Stimulated activated CD8-positive, alpha-beta memory T cell treated with anti-CD3 and anti-CD28 coated beads, Interleukin-12 subunit alpha, Interleukin-12 subunit beta, amount 100 ng/mL, for 1 hour (primary cell): Measurements from ENCODE around the gene CBX3.
"Not testable (repeated sequence)": the region's sequence is repeated elsewhere in the genome, so short reads cannot be mapped to it uniquely, and the experiment has no call there.

Experiments
- DNase-seq: peaks from one replicate; pipeline ENCODE4 v3.0.0-alpha.2; 2020; ENCODE audit warnings: low read depth

The CBX3 gene

GRCh38 chr7:26188206-26188956 is 13.2 kb upstream of the CBX3 start:
- no peak for DNase-seq

- DNase-seq = no peak
Observed at GRCh38 chr7:26188957-26189541, 12.5 kb upstream of the CBX3 start.

- DNase-seq = no peak
Observed at GRCh38 chr7:26189697-26190096, 11.8 kb upstream of the CBX3 start.

- DNase-seq = no peak
Observed at GRCh38 chr7:26190417-26190869, 11.1 kb upstream of the CBX3 start.

GRCh38 chr7:26191233-26191973 is 10.1 kb upstream of the CBX3 start:
- DNase-seq = no peak

- no peak for DNase-seq
Observed at GRCh38 chr7:26191974-26192479, 9.5 kb upstream of the CBX3 start.

GRCh38 chr7:26192485-26193087 is 9.0 kb upstream of the CBX3 start:
- no peak for DNase-seq

GRCh38 chr7:26193432-26194207 is 7.9 kb upstream of the CBX3 start:
- no peak for DNase-seq

- not testable (repeated sequence) for DNase-seq
Observed at GRCh38 chr7:26194764-26195163, 6.8 kb upstream of the CBX3 start.

GRCh38 chr7:26195182-26195581 is 6.4 kb upstream of the CBX3 start:
- DNase-seq = no peak

GRCh38 chr7:26195867-26196657 is 5.5 kb upstream of the CBX3 start:
- no peak for DNase-seq

- DNase-seq = no peak
Observed at GRCh38 chr7:26197153-26198115, 4.1 kb upstream of the CBX3 start.

GRCh38 chr7:26198133-26198780 is 3.3 kb upstream of the CBX3 start:
- no peak for DNase-seq

GRCh38 chr7:26198781-26199169 is 2.8 kb upstream of the CBX3 start:
- DNase-seq = no peak

GRCh38 chr7:26199301-26200037 is 2.1 kb upstream of the CBX3 start:
- DNase-seq = peak; percentile 44

- DNase-seq = peak; percentile 67
Observed at GRCh38 chr7:26200038-26200443, 1.5 kb upstream of the CBX3 start.

- DNase-seq = peak; percentile 97
Observed at GRCh38 chr7:26200444-26201246, 900 bp upstream of the CBX3 start, which contains the start of gene HNRNPA2B1. Gene HNRNPA2B1 (minus strand): TSS chr7:26200746. CDS start chr7:26200577, 169 bp downstream.
